GM18498 (cell line): ENCODE data around the gene COL3A1.

ENCODE experiments used
- ATAC-seq: cut with Tn5 transposase; IDR thresholded peaks from one replicate; pipeline ENCODE4 v1.9.1; 2021; ENCODE audit warnings: mild to moderate bottlenecking, moderate library complexity; ENCODE audit not compliant: unreplicated experiment

COL3A1 gene

GRCh38 chr2:189015359-189015758 lies 41.2 kb downstream of the COL3A1 start:
- ATAC-seq = no peak

GRCh38 chr2:189016311-189016861 lies 42.2 kb downstream of the COL3A1 start:
- ATAC-seq = no peak

- ATAC-seq = no peak
Measured at GRCh38 chr2:189018631-189019030, 44.5 kb downstream of the COL3A1 start.

- ATAC-seq = no peak
Measured at GRCh38 chr2:189020179-189020578, 46.0 kb downstream of the COL3A1 start.

- ATAC-seq = no peak
Measured at GRCh38 chr2:189022053-189022481, 47.9 kb downstream of the COL3A1 start.

GRCh38 chr2:189022492-189022891 lies 48.3 kb downstream of the COL3A1 start:
- ATAC-seq = no peak

- ATAC-seq = no peak
Measured at GRCh38 chr2:189024901-189025618, 50.9 kb downstream of the COL3A1 start.

- no peak for ATAC-seq
Measured at GRCh38 chr2:189037518-189037917, 63.3 kb downstream of the COL3A1 start.

- ATAC-seq = no peak
Measured at GRCh38 chr2:189045836-189046235, 71.7 kb downstream of the COL3A1 start.

GRCh38 chr2:189046320-189046719 lies 72.1 kb downstream of the COL3A1 start:
- ATAC-seq = no peak

GRCh38 chr2:189047171-189047888 lies 73.2 kb downstream of the COL3A1 start:
- no peak for ATAC-seq

- no peak for ATAC-seq
Measured at GRCh38 chr2:189048189-189048588, 74.0 kb downstream of the COL3A1 start.

GRCh38 chr2:189049709-189050164 lies 75.6 kb downstream of the COL3A1 start:
- no peak for ATAC-seq

- no peak for ATAC-seq
Measured at GRCh38 chr2:189050165-189050712, 76.1 kb downstream of the COL3A1 start.

GRCh38 chr2:189056200-189057106 lies 82.3 kb downstream of the COL3A1 start:
- no peak for ATAC-seq

GRCh38 chr2:189057316-189057715 lies 83.1 kb downstream of the COL3A1 start:
- ATAC-seq = no peak

- ATAC-seq = no peak
Measured at GRCh38 chr2:189060096-189060642, 86.0 kb downstream of the COL3A1 start.
